HEK293 (cell line): Measurements from ENCODE around the gene GDAP1L1.

ENCODE experiments used
- CTCF ChIA-PET: fragments of 350-600 bp; formaldehyde crosslinking; extraction: SDS; loops from one replicate; lab custom pipeline; 2021; ENCODE audit warnings: antibody characterized with exemption; lab: Yijun Ruan, JAX
- POLR2A ChIA-PET: fragments of 300-600 bp; formaldehyde crosslinking; extraction: SDS; loops from one replicate; lab custom pipeline; 2020; ENCODE audit warnings: antibody characterized with exemption, inconsistent platforms; lab: Yijun Ruan, JAX
- H3K27ac ChIP-seq: fragments of 200-500 bp; sonication (Bioruptor generic); 2 replicates; pipeline ENCODE4 v1.5.1; 2014; ENCODE audit warnings: low read depth, low read length, control low read depth, inconsistent platforms; ENCODE audit errors: extremely low read depth
- H3K36me3 ChIP-seq, 2 experiments: fragments of 200-500 bp in 1 of 2; sonication (Bioruptor generic) in 1 of 2; 1 replicate in 1 of 2; 2 replicates in 1 of 2; pipeline ENCODE4 v1.5.1; 2014 to 2017; ENCODE audit warnings: inconsistent platforms in 2 of 2, low read length in 2 of 2; ENCODE audit not compliant: control insufficient read depth in 2 of 2, insufficient read depth in 1 of 2
- H3K4me1 ChIP-seq: fragments of 200-500 bp; sonication (Bioruptor generic); 2 replicates; pipeline ENCODE4 v1.5.1; 2014; ENCODE audit warnings: mild to moderate bottlenecking, low read length, inconsistent platforms; ENCODE audit not compliant: control insufficient read depth, insufficient read depth
- H3K4me3 ChIP-seq: 2 replicates; pipeline ENCODE4 v1.5.1; 2011; ENCODE audit warnings: low read depth, mild to moderate bottlenecking, control low read depth, low read length, moderate library complexity
- H3K9me3 ChIP-seq: fragments of 200-500 bp; sonication (Bioruptor generic); 2 replicates; pipeline ENCODE4 v1.5.1; 2014; ENCODE audit warnings: low read depth, low read length, inconsistent platforms; ENCODE audit not compliant: control insufficient read depth, insufficient read depth
- BCL11B ChIP-seq: fragments of 450-650 bp; formaldehyde crosslinking; IDR thresholded peaks from 2 replicates; pipeline ENCODE4 v1.5.1; 2016; ENCODE audit warnings: low read depth, missing biosample characterization, missing genetic modification characterization
- SETDB1 ChIP-seq: IDR thresholded peaks from one replicate; pipeline ENCODE4 v1.6.1; 2017; ENCODE audit warnings: mild to moderate bottlenecking, low read length, moderate library complexity, mixed read lengths; ENCODE audit not compliant: insufficient read length
- SP7 ChIP-seq: fragments of 450-650 bp; formaldehyde crosslinking; IDR thresholded peaks from 2 replicates; pipeline ENCODE4 v1.5.1; 2016; ENCODE audit warnings: missing biosample characterization, missing genetic modification characterization
- TSHZ1 ChIP-seq: fragments of 450-650 bp; formaldehyde crosslinking; IDR thresholded peaks from 2 replicates; pipeline ENCODE4 v1.5.1; 2016; ENCODE audit warnings: missing biosample characterization, missing genetic modification characterization, borderline replicate concordance
- ZBTB21 ChIP-seq: fragments of 450-650 bp; formaldehyde crosslinking; IDR thresholded peaks from 2 replicates; pipeline ENCODE4 v1.5.1; 2017; ENCODE audit warnings: missing biosample characterization, missing genetic modification characterization
- ZBTB49 ChIP-seq: fragments of 450-650 bp; formaldehyde crosslinking; IDR thresholded peaks from 2 replicates; pipeline ENCODE4 v1.5.1; 2016; ENCODE audit warnings: missing biosample characterization, missing genetic modification characterization, low read depth
- ZNF112 ChIP-seq: fragments of 450-650 bp; formaldehyde crosslinking; IDR thresholded peaks from 2 replicates; pipeline ENCODE4 v1.5.0; 2017; ENCODE audit warnings: missing biosample characterization, missing genetic modification characterization
- ZNF146 ChIP-seq: fragments of 450-650 bp; formaldehyde crosslinking; IDR thresholded peaks from 2 replicates; pipeline ENCODE4 v1.5.1; 2016; ENCODE audit warnings: missing biosample characterization, missing genetic modification characterization
- ZNF2 ChIP-seq: fragments of 450-650 bp; formaldehyde crosslinking; IDR thresholded peaks from 2 replicates; pipeline ENCODE4 v1.5.1; 2016; ENCODE audit warnings: missing biosample characterization, missing genetic modification characterization
- ZNF341 ChIP-seq: fragments of 450-650 bp; formaldehyde crosslinking; IDR thresholded peaks from 2 replicates; pipeline ENCODE4; 2016; ENCODE audit warnings: low read depth, missing biosample characterization, missing genetic modification characterization
- ZNF350 ChIP-seq: fragments of 450-650 bp; formaldehyde crosslinking; IDR thresholded peaks from 2 replicates; pipeline ENCODE4 v1.5.0; 2017; ENCODE audit warnings: missing biosample characterization, mild to moderate bottlenecking, missing genetic modification characterization
- ZNF37A ChIP-seq: fragments of 450-650 bp; IDR thresholded peaks from 2 replicates; pipeline ENCODE4 v1.5.1; 2018; ENCODE audit warnings: missing biosample characterization, missing genetic modification characterization
- ZNF394 ChIP-seq: fragments of 450-650 bp; formaldehyde crosslinking; IDR thresholded peaks from 2 replicates; pipeline ENCODE4 v1.5.1; 2016; ENCODE audit warnings: missing biosample characterization, missing genetic modification characterization, mild to moderate bottlenecking, moderate library complexity, borderline replicate concordance
- ZNF501 ChIP-seq: fragments of 450-650 bp; formaldehyde crosslinking; IDR thresholded peaks from 2 replicates; pipeline ENCODE4 v1.5.1; 2016; ENCODE audit warnings: missing biosample characterization, missing genetic modification characterization
- ZNF549 ChIP-seq: fragments of 450-650 bp; IDR thresholded peaks from 2 replicates; pipeline ENCODE4 v1.5.1; 2018; ENCODE audit warnings: missing biosample characterization, missing genetic modification characterization, mild to moderate bottlenecking, inconsistent platforms, moderate library complexity
- ZNF623 ChIP-seq: fragments of 450-650 bp; formaldehyde crosslinking; IDR thresholded peaks from 2 replicates; pipeline ENCODE4 v1.5.1; 2016; ENCODE audit warnings: missing biosample characterization, missing genetic modification characterization
- ZNF629 ChIP-seq: fragments of 450-650 bp; formaldehyde crosslinking; IDR thresholded peaks from 2 replicates; pipeline ENCODE4 v1.5.1; 2017; ENCODE audit warnings: missing biosample characterization, missing genetic modification characterization
- TF ChIP-seq, protein P1 (sequence below): fragments of 450-650 bp; formaldehyde crosslinking; IDR thresholded peaks from 2 replicates; pipeline ENCODE4 v1.5.1; 2017; ENCODE audit warnings: missing biosample characterization, missing genetic modification characterization

The GDAP1L1 gene

GRCh38 chr20:44310664-44311639, 63.8 kb downstream of the GDAP1L1 start, which contains the start of gene FITM2 (continued):
- TF ChIP-seq ZNF341 (tag by site-specific recombination) (peak; percentile 62), ZNF623 (tag by site-specific recombination) (no peak), ZBTB21 (tag by site-specific recombination) (no peak), TSHZ1 (tag by site-specific recombination) (peak; percentile 64; the same call in 1 of the 2 replicates), ZNF501 (peak; percentile 80; the same call in 1 of the 2 replicates), BCL11B (no peak), ZNF146 (peak; percentile 56; the same call in 1 of the 2 replicates), ZNF37A (tag by site-specific recombination) (no peak), SP7 (tag by site-specific recombination) (peak; percentile 90), ZNF394 (tag by site-specific recombination) (peak; percentile 86), ZNF629 (tag by site-specific recombination) (peak; percentile 61; the same call in 1 of the 2 replicates), ZNF2 (tag by site-specific recombination) (peak; percentile 90; the same call in 1 of the 2 replicates)
- TF ChIP-seq, protein P1, sequence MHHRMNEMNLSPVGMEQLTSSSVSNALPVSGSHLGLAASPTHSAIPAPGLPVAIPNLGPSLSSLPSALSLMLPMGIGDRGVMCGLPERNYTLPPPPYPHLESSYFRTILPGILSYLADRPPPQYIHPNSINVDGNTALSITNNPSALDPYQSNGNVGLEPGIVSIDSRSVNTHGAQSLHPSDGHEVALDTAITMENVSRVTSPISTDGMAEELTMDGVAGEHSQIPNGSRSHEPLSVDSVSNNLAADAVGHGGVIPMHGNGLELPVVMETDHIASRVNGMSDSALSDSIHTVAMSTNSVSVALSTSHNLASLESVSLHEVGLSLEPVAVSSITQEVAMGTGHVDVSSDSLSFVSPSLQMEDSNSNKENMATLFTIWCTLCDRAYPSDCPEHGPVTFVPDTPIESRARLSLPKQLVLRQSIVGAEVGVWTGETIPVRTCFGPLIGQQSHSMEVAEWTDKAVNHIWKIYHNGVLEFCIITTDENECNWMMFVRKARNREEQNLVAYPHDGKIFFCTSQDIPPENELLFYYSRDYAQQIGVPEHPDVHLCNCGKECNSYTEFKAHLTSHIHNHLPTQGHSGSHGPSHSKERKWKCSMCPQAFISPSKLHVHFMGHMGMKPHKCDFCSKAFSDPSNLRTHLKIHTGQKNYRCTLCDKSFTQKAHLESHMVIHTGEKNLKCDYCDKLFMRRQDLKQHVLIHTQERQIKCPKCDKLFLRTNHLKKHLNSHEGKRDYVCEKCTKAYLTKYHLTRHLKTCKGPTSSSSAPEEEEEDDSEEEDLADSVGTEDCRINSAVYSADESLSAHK (tag by site-specific recombination), result no peak

- Histone ChIP-seq H3K9me3 (no peaks in the 10 kb centered on the region), H3K36me3 (no peaks in the 10 kb centered on the region), H3K27ac (no peak overlapping the region), H3K4me1 (no peaks in the 10 kb centered on the region), H3K4me3 (no peak overlapping the region)
- no peak for TF ChIP-seq ZNF350 (tag by site-specific recombination)
- peak; percentile 91 for TF ChIP-seq ZNF112
- ChIA-PET CTCF (interaction anchor here (5.3 kb wide), 1 partner anchor 8 kb away, joined by 26 read pairs; no protein-coding TSS in a partner anchor), POLR2A (no interaction called here)
Measured at GRCh38 chr20:44314870-44315269, 67.8 kb downstream of the GDAP1L1 start.

DNA sequence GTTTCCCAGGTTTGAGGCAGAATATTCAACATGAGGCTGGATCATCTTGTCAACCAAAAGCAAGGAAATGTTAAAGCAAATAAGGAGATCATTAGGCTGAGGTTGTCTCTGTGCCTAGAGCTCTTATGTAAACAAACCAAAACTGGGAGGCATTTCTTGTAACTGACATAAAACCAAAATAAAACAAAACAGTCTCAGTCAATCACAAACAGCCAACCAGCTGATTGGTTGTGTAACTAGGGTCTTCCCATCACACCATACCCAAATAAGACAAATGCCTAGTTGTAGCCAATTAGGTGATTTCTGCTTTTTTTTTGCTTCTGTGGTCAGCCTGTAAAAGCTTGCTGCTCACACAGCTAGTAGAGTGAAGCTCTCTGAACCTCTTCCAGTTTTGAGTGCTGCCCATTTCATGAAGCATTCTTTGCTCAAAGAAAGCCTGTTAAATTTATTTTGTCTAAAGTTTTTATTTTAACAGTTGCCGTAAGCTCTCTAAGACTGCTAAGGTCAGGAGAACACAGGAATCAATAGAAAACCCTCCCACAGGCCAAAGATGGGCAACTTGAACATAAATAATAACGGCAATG, 72.8 kb downstream of the GDAP1L1 start:
- Histone ChIP-seq H3K36me3 (no peaks in the 10 kb centered on the region), H3K4me3 (no peak overlapping the region), H3K4me1 (no peaks in the 10 kb centered on the region), H3K9me3 (no peaks in the 10 kb centered on the region), H3K27ac (no peak overlapping the region)
- ChIA-PET POLR2A (interaction anchor here (0.5 to 0.8 kb wide), 3 partner anchors 9 to 56 kb away, joined by 3 to 4 read pairs (median 3); partner anchors contain the start of gene FITM2), CTCF (interaction anchor here (0.6 to 1.9 kb wide), 4 partner anchors 9 to 301 kb away, joined by 3 to 11 read pairs (median 7); partner anchors contain the start of gene FITM2)
- peak; percentile 55 for TF ChIP-seq SETDB1
- TF ChIP-seq ZBTB49 (tag by site-specific recombination), result no peak
- peak; percentile 94 for TF ChIP-seq ZNF549 (tag by site-specific recombination)
